ENCODE measurements around the gene ALPP.
"Not testable (repeated sequence)": the region's sequence is repeated elsewhere in the genome, so short reads cannot be mapped to it uniquely, and the experiment has no call there.

The ALPP gene

GRCh38 chr2:232353660-232354059, 24.9 kb upstream of the ALPP start:
- TF ChIP-seq, protein P1, sequence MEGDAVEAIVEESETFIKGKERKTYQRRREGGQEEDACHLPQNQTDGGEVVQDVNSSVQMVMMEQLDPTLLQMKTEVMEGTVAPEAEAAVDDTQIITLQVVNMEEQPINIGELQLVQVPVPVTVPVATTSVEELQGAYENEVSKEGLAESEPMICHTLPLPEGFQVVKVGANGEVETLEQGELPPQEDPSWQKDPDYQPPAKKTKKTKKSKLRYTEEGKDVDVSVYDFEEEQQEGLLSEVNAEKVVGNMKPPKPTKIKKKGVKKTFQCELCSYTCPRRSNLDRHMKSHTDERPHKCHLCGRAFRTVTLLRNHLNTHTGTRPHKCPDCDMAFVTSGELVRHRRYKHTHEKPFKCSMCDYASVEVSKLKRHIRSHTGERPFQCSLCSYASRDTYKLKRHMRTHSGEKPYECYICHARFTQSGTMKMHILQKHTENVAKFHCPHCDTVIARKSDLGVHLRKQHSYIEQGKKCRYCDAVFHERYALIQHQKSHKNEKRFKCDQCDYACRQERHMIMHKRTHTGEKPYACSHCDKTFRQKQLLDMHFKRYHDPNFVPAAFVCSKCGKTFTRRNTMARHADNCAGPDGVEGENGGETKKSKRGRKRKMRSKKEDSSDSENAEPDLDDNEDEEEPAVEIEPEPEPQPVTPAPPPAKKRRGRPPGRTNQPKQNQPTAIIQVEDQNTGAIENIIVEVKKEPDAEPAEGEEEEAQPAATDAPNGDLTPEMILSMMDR (IDR thresholded peaks at IDR 0.05; ENCODE audit: extremely low read depth, missing control alignments), result no peak
- DNase-seq (ENCODE audit: low spot score), result no peak

GRCh38 chr2:232354069-232354468, 24.5 kb upstream of the ALPP start:
- no peak for DNase-seq (ENCODE audit: low spot score)
- TF ChIP-seq, protein P1 (IDR thresholded peaks at IDR 0.05; ENCODE audit: extremely low read depth, missing control alignments), result no peak

GRCh38 chr2:232361646-232362045, 16.9 kb upstream of the ALPP start:
- no peak for DNase-seq (ENCODE audit: low spot score)
- TF ChIP-seq, protein P1 (IDR thresholded peaks at IDR 0.05; ENCODE audit: extremely low read depth, missing control alignments), result no peak

GRCh38 chr2:232362174-232362900, 16.2 kb upstream of the ALPP start:
- DNase-seq (ENCODE audit: low spot score), result no peak
- TF ChIP-seq, protein P1 (IDR thresholded peaks at IDR 0.05; ENCODE audit: extremely low read depth, missing control alignments), result no peak

- not testable (repeated sequence) for DNase-seq (ENCODE audit: low spot score)
Observed at GRCh38 chr2:232363064-232363783, 15.3 kb upstream of the ALPP start.

DNA sequence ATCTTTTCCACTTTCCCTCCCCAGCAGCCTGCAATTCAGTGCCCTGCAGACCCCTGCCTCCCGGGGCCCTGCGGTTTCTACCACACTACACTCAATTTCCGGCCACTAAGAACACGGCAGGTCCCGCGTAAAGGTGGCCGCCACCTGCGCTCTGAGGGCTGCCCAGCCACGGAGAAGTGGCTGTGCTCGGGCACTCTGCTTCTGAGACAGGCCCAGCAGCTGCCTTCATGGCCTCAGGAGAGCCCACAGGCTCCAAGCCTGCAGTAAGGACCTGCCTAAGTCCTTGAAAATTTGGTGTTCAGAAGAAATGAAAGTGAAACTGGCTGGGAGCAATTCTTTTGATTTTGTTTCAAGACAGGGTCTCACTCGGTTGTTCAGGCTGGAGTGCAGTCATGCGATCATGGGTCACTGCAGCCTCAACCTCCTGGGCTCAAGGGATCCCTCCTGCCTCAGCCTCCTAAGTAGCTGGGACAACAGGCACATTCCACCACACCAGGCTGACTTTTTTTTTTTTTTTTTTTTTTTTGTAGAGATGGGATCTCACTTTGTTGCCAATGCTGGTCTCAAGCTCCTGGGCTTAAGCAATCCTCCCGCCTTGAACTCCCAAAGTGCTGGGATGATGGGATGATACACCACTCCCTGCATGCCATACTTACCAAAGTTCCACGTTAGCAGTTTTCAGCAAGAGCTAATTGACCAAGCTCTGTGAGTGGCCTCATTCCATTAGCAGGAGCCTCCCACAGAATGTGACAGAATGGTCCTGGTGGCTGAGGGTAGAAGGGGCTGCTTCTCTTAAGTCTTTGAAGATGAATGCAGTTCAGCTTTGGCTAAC, 14.6 kb upstream of the ALPP start:
- TF ChIP-seq, protein P1 (IDR thresholded peaks at IDR 0.05; ENCODE audit: extremely low read depth, missing control alignments), result no peak
- peak; percentile 65 for DNase-seq (ENCODE audit: low spot score)

- DNase-seq (ENCODE audit: low spot score), result not testable (repeated sequence)
Observed at GRCh38 chr2:232364806-232365594, 13.6 kb upstream of the ALPP start.

Data from GM20000 (cell line).